Activated T-helper 17 cell treated with anti-CD3 and anti-CD28 coated beads, Interleukin-2, amount 50 U/mL, for 72 hours (primary cell): ENCODE measurements around the gene MPP3. TPM values are rescaled to one million over a fixed set of nuclear protein-coding genes. Genes with fewer than 3 reads are reported as not detected.
"Not testable (repeated sequence)": the region's sequence is repeated elsewhere in the genome, so short reads cannot be mapped to it uniquely, and the experiment has no call there.

ENCODE experiments used
- ATAC-seq: fragments of 150-1000 bp; cut with Tn5 transposase; replicated peaks from 2 replicates; pipeline ENCODE4 v1.10.0; 2021; ENCODE audit warnings: mild to moderate bottlenecking, moderate library complexity
- H3K27ac Mint-ChIP-seq: one replicate; pipeline ENCODE4 v1.8.0; 2022; ENCODE audit warnings: mixed read lengths
- H3K27me3 Mint-ChIP-seq: one replicate; pipeline ENCODE4 v1.8.0; 2022; ENCODE audit warnings: mixed read lengths
- H3K36me3 Mint-ChIP-seq: one replicate; pipeline ENCODE4 v1.8.0; 2022; ENCODE audit warnings: low read depth, mild to moderate bottlenecking, mixed read lengths
- H3K4me1 Mint-ChIP-seq: one replicate; pipeline ENCODE4 v1.8.0; 2022; ENCODE audit warnings: mixed read lengths
- H3K4me3 Mint-ChIP-seq: one replicate; pipeline ENCODE4 v1.8.0; 2022; ENCODE audit warnings: mild to moderate bottlenecking, mixed read lengths
- H3K9me3 Mint-ChIP-seq: one replicate; pipeline ENCODE4 v1.8.0; 2022; ENCODE audit warnings: mixed read lengths
- total RNA-seq, 2 donors: library from RNA; stranded (reverse); gene quantifications; one replicate each; pipeline ENCODE4 v1.2.3, GENCODE V29; 2022

The MPP3 gene
- total RNA-seq, 2 donors from 2014 or later = 0.43 to 0.58 TPM

DNA sequence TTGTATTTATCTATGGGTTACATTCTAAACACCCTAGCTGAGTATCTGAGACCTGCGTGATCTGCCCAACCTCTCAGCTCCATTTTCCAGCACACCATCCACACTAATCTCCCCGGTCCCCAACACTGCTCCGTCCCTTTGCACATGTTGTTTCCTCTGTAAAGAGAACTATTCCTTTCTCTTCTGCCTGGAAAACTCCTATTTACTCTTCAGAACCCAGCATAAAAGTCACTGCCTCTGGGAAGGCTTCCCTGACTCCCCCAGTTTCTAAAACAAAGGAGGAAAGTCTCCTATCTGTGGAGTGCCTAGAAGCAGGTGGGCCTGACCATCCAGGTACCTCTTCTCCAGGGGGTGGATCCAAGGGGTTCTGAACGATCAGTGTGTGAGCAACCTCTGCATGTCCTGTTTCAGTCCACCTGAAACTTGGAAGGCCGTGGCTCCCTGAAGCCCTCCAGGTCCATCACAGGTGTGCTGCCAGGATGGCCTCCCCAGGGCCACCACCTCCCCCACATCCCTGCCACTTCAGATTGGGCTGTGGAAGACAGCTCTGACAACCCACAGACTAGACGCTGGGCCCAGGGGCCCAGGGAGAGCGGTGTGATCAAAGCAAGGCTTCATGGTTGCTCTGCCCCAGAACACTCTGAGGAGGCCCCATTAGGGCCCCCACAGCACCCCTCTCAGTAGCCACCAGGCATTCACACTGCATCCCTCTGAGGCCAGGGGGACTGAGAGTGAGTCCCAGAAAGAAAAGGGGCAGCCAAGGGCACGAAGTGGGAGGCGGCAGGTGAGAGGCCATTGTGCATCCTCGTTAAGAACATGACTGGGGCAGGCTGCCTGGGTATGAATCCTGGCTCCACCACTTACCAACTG, 20.3 kb downstream of the MPP3 start:
- H3K9me3 Mint-ChIP-seq = no peaks in the 10 kb centered on the region

DNA sequence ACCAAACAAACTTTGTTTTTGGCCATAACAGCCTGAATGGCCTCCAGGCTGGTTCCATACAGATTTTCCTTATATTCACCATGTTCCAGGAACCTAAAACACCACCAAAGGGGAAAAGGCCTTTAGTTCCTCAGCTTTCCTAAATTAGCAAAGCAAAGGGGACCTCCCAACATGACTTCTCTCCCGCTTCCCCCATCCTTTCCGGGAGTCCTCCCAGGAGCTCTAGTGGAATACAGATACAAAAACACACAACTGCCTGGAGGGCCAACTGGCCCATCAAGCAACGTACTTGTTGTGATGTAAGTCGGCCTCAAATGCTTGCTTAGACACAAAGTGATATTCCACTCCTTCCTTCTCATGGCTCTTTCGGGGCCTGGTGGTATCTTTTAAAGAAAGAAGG, 22.1 kb downstream of the MPP3 start:
- Mint-ChIP-seq H3K27ac (no peak overlapping the region), H3K36me3 (no peaks in the 10 kb centered on the region), H3K27me3 (peaks cover 5% of the 10 kb centered on the region), H3K9me3 (no peaks in the 10 kb centered on the region), H3K4me1 (no peaks in the 10 kb centered on the region), H3K4me3 (no peak overlapping the region)
- no peak for ATAC-seq

More for the DNA sequence above, 20.3 kb downstream of the MPP3 start:
- no peak overlapping the region for H3K27ac Mint-ChIP-seq
- H3K36me3 Mint-ChIP-seq = no peaks in the 10 kb centered on the region
- H3K4me3 Mint-ChIP-seq = no peak overlapping the region
- no peak for ATAC-seq
- H3K27me3 Mint-ChIP-seq = peaks cover 5% of the 10 kb centered on the region
- H3K4me1 Mint-ChIP-seq = no peaks in the 10 kb centered on the region

DNA sequence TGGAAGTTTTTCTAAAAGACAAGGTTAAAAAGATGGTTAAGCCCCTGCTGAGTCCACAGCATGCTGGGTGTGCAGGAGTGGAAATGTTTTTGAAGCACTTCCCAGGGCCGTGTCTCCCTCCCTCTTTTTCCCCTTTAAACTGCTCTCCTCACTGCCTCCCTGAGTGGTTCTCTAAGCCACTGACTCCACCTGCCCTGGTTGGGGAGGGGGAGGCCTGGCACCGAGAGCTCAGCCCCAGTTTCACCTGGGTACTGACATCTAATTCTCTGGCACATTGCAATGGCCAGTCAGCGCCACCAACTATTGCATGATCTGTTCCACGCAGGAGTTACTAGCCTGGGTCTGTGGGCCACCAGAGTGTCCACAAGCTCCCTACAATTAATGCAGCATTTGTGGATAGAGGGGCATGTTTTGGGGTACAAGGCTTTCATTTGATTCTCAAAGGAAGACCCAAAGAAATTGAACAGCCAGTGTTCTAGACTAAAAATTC, 22.7 kb downstream of the MPP3 start:
- no peaks in the 10 kb centered on the region for H3K9me3 Mint-ChIP-seq
- H3K4me1 Mint-ChIP-seq = no peaks in the 10 kb centered on the region
- H3K36me3 Mint-ChIP-seq = no peaks in the 10 kb centered on the region
- ATAC-seq = no peak
- H3K4me3 Mint-ChIP-seq = no peak overlapping the region
- H3K27ac Mint-ChIP-seq = no peak overlapping the region
- H3K27me3 Mint-ChIP-seq = peaks cover 5% of the 10 kb centered on the region

DNA sequence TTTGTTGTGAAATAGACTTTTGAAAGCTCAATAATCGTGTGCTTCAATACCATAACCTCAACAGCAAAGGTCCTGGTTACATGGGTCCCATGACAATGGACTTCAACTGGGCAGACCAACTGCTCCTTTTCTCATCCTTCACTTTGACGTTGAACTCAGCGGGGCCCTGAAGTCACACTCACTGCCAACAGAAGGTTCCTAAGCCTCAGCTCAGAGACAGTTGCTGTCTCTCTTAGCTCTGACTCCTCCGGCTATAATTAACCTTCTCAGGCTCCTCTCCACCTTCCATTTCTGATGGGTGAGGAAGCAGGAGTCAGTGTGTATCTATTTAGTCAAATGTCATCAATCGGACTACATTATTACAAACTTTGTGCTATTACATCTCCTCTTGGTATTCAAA, 23.8 kb downstream of the MPP3 start:
- Mint-ChIP-seq H3K4me3 (no peak overlapping the region), H3K4me1 (no peaks in the 10 kb centered on the region), H3K36me3 (no peaks in the 10 kb centered on the region), H3K9me3 (no peaks in the 10 kb centered on the region), H3K27me3 (peaks cover 13% of the 10 kb centered on the region), H3K27ac (no peak overlapping the region)
- no peak for ATAC-seq

DNA sequence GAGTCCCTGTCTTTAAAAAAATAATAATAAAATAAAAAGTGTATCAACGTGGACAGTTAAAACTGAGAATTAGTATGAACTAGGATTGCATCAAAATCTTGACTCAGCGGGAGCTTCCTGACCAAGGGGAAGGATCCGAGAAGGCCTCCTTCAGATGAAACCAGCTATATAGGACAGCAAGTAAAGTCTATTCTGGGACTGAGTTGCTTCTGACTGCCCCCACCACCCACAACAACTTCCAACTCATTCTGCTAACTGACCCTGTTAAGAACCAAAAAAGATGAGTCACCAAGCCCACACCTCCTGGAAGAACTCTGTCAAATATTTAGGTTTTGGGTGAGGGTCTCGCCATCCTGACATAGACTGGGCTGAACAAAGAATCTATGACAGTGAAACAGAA, 24.9 kb downstream of the MPP3 start:
- H3K9me3 Mint-ChIP-seq = no peaks in the 10 kb centered on the region
- H3K27ac Mint-ChIP-seq = no peak overlapping the region
- no peak overlapping the region for H3K4me3 Mint-ChIP-seq
- no peaks in the 10 kb centered on the region for H3K36me3 Mint-ChIP-seq
- no peaks in the 10 kb centered on the region for H3K4me1 Mint-ChIP-seq
- H3K27me3 Mint-ChIP-seq = peaks cover 16% of the 10 kb centered on the region
- ATAC-seq = no peak

DNA sequence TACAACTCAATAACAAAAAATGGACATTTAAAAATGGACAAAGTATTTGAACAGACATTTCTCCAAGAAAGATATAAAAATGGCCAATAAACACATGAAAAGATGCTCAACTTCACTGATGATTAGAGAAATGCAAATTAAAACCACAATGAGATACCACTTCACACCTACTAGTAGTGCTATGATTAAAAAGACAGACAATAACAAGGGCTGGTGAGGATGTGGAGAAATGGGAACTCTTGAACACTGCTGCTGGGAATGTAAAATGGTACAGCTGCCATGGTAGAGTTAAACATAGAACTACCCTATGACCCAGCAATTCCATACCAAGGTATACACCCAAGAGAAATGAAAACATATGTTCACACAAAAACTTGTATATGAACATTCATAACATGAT, 27.8 kb downstream of the MPP3 start:
- Mint-ChIP-seq H3K27me3 (peaks cover 20% of the 10 kb centered on the region), H3K36me3 (no peaks in the 10 kb centered on the region), H3K27ac (no peak overlapping the region), H3K9me3 (no peaks in the 10 kb centered on the region), H3K4me1 (no peaks in the 10 kb centered on the region), H3K4me3 (no peak overlapping the region)
- ATAC-seq = no peak

DNA sequence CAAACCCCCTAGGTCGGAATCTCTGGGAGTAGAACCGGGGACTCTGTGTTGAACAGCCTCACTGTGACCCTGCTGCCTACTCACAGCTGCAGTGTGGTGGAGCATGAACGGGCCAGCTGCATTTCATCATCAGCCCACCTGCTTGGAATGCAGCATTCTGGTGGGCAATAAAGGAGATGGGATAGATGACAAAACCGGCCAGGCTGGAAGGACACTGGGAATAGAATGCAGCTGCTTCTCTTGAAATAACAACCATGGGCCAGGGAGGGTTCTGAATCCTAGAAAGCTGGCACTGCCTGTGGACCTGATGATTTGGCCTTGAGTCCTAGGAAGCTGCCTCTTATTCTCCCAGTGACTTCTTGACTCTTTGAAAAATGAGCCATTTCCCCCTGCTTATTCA, 29.2 kb downstream of the MPP3 start:
- ATAC-seq = no peak
- no peaks in the 10 kb centered on the region for H3K9me3 Mint-ChIP-seq
- no peak overlapping the region for H3K27ac Mint-ChIP-seq
- no peaks in the 10 kb centered on the region for H3K36me3 Mint-ChIP-seq
- no peak overlapping the region for H3K4me3 Mint-ChIP-seq
- H3K4me1 Mint-ChIP-seq = no peaks in the 10 kb centered on the region
- peaks cover 20% of the 10 kb centered on the region for H3K27me3 Mint-ChIP-seq

DNA sequence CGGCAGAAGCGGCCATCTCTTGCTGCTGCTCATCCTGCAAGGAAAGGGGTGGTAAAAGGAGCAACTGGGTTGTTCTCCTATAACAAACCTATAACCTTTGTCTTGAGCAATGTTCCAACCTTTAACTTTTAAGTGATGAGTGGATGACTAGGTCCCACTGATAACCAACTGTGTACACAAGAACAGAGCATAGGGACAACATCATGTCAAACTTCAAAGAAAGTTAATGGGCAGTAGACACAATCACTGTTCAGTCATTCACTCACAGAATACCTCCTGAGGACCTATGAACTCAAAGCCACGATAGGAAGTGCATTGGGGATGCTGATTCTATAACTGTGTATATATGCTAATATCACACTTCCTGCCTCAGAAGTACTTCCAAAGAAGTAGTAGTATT, 31.1 kb downstream of the MPP3 start:
- Mint-ChIP-seq H3K27me3 (peaks cover 23% of the 10 kb centered on the region), H3K4me3 (no peak overlapping the region), H3K36me3 (no peaks in the 10 kb centered on the region), H3K9me3 (no peaks in the 10 kb centered on the region), H3K4me1 (no peaks in the 10 kb centered on the region), H3K27ac (no peak overlapping the region)
- no peak for ATAC-seq

DNA sequence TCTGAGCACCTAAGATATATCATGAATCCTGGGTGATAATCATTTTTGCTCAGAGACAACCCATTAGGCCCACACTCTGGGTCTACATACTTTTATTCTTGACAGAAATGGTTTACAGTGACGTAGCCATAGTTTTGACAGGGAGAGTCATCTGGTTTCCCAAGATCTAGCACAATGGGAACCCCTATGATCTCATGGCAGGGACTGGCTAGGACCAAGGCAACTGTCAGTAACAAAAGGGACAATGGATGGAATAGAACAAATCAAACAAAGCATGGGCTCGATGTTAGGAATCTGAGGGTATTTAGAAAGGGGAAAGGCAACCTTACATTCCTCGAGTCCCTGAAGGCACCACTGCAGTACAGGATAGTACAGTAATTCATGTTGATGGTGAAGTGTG, 32.2 kb downstream of the MPP3 start:
- H3K27me3 Mint-ChIP-seq = peaks cover 23% of the 10 kb centered on the region

DNA sequence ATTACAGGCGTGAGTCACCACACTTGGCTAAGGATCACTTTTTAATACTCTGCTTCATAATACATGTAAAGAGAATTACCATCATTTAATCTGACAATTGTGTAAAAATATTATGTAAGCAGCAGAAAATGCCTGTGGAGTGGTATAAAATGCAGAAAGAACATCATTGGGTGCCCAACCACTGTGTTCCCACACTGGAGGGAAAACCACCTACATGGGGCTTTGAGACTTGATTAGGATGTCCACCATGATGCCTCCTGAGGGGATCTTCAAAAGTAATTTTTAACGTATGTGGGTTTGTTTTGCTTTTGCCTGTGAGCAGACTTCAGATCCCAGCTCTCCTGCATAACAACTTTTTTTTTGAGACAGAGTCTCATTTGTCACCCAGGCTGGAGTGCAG, 33.9 kb downstream of the MPP3 start:
- ATAC-seq = no peak
- peaks cover 15% of the 10 kb centered on the region for H3K27me3 Mint-ChIP-seq
- H3K9me3 Mint-ChIP-seq = no peaks in the 10 kb centered on the region
- no peak overlapping the region for H3K4me3 Mint-ChIP-seq
- no peaks in the 10 kb centered on the region for H3K4me1 Mint-ChIP-seq
- H3K27ac Mint-ChIP-seq = no peak overlapping the region
- no peaks in the 10 kb centered on the region for H3K36me3 Mint-ChIP-seq

More for the DNA sequence above, 32.2 kb downstream of the MPP3 start:
- Mint-ChIP-seq H3K9me3 (no peaks in the 10 kb centered on the region), H3K36me3 (no peaks in the 10 kb centered on the region), H3K4me1 (no peaks in the 10 kb centered on the region), H3K4me3 (no peak overlapping the region), H3K27ac (no peak overlapping the region)
- ATAC-seq = no peak

DNA sequence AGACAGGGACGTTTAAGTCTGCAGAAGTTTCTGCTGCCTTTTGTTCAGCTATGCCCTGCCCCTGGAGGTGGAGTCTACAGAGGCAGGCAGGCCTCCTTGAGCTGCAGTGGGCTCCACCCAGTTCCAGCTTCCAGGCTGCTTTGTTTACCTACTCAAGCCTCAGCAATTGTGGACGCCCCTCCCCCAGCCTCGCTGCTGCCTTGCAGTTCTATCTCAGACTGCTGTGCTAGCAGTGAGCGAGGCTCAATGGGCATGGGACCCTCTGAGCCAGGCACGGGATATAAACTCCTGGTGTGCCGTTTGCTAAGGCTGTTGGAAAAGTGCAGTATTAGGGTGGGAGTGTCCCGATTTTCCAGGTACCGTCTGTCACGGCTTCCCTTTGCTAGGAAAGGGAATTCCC, 34.9 kb downstream of the MPP3 start:
- H3K4me1 Mint-ChIP-seq, H3K36me3 Mint-ChIP-seq, H3K27ac Mint-ChIP-seq, H3K9me3 Mint-ChIP-seq, ATAC-seq, H3K4me3 Mint-ChIP-seq: not testable (repeated sequence)
- H3K27me3 Mint-ChIP-seq = peaks cover 11% of the 10 kb centered on the region

DNA sequence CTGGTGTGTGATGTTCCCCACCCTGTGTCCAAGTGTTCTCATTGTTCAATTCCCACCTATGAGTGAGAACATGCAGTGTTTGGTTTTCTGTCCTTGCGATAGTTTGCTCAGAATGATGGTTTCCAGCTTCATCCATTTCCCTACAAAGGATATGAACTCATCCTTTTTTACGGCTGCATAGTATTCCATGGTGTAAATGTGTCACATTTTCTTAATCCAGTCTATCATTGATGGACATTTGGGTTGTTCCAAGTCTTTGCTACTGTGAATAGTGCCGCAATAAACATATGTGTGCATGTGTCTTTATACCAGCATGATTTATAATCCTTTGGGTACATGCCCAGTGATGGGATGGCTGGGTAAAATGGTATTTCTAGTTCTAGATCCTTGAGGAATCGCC, 40.3 kb downstream of the MPP3 start:
- not testable (repeated sequence) for H3K27ac Mint-ChIP-seq, H3K9me3 Mint-ChIP-seq, H3K4me3 Mint-ChIP-seq, H3K27me3 Mint-ChIP-seq, H3K36me3 Mint-ChIP-seq, H3K4me1 Mint-ChIP-seq, ATAC-seq

DNA sequence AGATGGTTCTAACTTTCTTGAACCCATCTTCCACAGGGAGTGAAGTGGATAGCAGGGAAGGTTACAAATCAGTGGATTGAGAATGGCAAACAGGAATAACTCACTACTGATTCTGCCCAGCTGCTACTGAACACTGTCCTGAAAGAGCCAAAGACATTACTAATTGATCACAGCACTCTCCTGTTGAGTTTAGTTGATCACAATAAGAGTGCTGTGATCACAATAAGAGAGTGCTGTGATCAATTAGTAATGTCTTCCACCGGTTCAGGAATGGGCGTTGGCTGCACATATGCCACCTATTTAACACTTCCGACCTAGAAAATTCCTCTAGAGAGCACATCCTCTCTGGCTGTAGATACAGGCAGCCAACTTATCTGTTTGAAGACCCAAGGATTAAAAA, 41.4 kb downstream of the MPP3 start:
- Mint-ChIP-seq H3K27ac (no peak overlapping the region), H3K4me1 (peaks cover 6% of the 10 kb centered on the region), H3K27me3 (peaks cover 3% of the 10 kb centered on the region), H3K36me3 (no peaks in the 10 kb centered on the region), H3K9me3 (no peaks in the 10 kb centered on the region), H3K4me3 (peak overlapping the region; percentile 14)
- peak; percentile 56 for ATAC-seq

DNA sequence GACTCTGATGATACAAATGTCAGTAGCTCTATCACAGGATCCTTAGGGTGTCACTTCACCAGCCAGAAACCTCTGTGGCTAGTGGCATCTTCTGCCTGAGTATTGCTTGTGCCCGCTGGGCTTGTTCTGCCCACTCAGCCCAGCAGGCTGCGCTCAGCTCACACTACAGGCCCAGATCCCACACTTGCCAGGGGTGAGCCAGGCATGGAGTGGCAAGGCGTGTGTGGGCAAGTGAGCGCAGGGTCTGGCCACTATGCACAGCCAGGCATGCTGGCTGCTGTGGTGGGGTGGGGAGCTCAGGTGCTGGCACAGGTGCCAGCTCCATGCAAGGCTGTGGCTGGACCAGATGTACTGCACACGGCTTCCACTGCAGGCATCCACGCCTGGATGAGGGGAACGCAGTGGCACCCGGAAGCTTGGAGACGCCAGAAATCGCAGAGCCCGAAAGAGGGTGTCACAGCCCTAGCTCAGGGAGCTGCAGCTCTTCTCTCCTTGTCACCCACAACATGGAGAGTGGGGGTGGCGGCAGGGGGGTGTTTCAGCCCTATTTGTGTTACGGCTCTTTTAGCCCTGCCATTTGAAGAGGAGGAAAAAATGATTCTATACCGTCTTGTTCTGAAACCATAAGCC, 42.5 kb downstream of the MPP3 start:
- Mint-ChIP-seq H3K27me3 (peaks cover 3% of the 10 kb centered on the region), H3K27ac (no peak overlapping the region), H3K9me3 (no peaks in the 10 kb centered on the region), H3K36me3 (no peaks in the 10 kb centered on the region), H3K4me3 (no peak overlapping the region), H3K4me1 (peaks cover 6% of the 10 kb centered on the region)
- no peak for ATAC-seq

DNA sequence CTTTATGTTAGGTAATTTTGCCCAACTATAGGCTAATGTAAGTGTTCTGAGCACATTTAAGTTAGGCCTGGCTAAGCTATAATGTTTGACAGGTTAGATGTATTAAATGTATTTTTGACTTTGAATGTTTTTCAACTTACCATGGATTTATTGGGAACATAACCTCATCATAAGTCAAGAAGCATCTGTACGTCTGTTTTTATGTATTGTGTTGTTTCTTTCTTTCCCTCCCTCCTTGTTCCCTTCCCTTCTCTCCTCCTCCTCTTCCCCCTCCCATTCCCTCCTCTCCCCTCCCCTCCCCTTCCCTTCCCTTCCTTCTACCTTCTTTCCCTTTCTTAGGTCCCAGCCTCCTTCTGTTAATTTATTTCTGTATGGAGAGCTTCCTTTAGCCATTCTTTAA, 43.5 kb downstream of the MPP3 start:
- Mint-ChIP-seq H3K27me3 (peaks cover 3% of the 10 kb centered on the region), H3K36me3 (no peaks in the 10 kb centered on the region), H3K4me3 (no peak overlapping the region), H3K9me3 (no peaks in the 10 kb centered on the region), H3K27ac (no peak overlapping the region), H3K4me1 (peaks cover 12% of the 10 kb centered on the region)
- ATAC-seq = no peak
